Esophagus squamous epithelium (tissue), 4 donors: ENCODE data around the gene C3orf38.

Experiments used
- POLR2A ChIP-seq, 4 donors: fragments of 450-650 bp; IDR thresholded peaks; one replicate each; pipeline ENCODE4 v1.6.1; 2017; ENCODE audit warnings: antibody characterized with exemption in 4 of 4, mild to moderate bottlenecking in 4 of 4, moderate library complexity in 3 of 4
- TF ChIP-seq, protein P1 (sequence below), 6 experiments: fragments of 450-650 bp in 4 of 6; fragments of 200-600 bp in 2 of 6; sonication (generic) in 2 of 6; IDR thresholded peaks; one replicate each; pipeline ENCODE4 v1.5.1; 2016 to 2019; ENCODE audit warnings: antibody characterized with exemption in 6 of 6, mild to moderate bottlenecking in 4 of 6, moderate library complexity in 4 of 6

GRCh38 chr3:88132894-88133293 lies 16.9 kb upstream of the C3orf38 start:
- no peak for TF ChIP-seq POLR2A (IDR thresholded peaks at IDR 0.05)
- TF ChIP-seq, protein P1, sequence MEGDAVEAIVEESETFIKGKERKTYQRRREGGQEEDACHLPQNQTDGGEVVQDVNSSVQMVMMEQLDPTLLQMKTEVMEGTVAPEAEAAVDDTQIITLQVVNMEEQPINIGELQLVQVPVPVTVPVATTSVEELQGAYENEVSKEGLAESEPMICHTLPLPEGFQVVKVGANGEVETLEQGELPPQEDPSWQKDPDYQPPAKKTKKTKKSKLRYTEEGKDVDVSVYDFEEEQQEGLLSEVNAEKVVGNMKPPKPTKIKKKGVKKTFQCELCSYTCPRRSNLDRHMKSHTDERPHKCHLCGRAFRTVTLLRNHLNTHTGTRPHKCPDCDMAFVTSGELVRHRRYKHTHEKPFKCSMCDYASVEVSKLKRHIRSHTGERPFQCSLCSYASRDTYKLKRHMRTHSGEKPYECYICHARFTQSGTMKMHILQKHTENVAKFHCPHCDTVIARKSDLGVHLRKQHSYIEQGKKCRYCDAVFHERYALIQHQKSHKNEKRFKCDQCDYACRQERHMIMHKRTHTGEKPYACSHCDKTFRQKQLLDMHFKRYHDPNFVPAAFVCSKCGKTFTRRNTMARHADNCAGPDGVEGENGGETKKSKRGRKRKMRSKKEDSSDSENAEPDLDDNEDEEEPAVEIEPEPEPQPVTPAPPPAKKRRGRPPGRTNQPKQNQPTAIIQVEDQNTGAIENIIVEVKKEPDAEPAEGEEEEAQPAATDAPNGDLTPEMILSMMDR (IDR thresholded peaks at IDR 0.05), result no peak
